ENCODE data around the gene TMEM165. TPM values are rescaled to one million over a fixed set of nuclear protein-coding genes. Genes with fewer than 3 reads are reported as not detected.

The TMEM165 gene
- total RNA-seq, 1 donor from 2014 or later = 62.7 TPM

GRCh38 chr4:55409468-55410171 is 13.9 kb downstream of the TMEM165 start:
- Mint-ChIP-seq H3K27ac (ENCODE audit: unreplicated experiment) (peak overlapping the region; percentile 17), H3K27me3 (ENCODE audit: low read depth) (no peaks in the 10 kb centered on the region), H3K9me3 (no peaks in the 10 kb centered on the region), H3K36me3 (ENCODE audit: low read depth) (peaks cover 13% of the 10 kb centered on the region), H3K4me3 (no peak overlapping the region), H3K4me1 (peaks cover 13% of the 10 kb centered on the region)
- DNase-seq (ENCODE audit: low read depth, low spot score) = no peak
- TF ChIP-seq CTCF (conservative IDR thresholded peaks at IDR 0.05) = peak; percentile 32

GRCh38 chr4:55410431-55410830 is 14.7 kb downstream of the TMEM165 start:
- Mint-ChIP-seq H3K27ac (ENCODE audit: unreplicated experiment) (no peak overlapping the region), H3K4me3 (no peak overlapping the region), H3K36me3 (ENCODE audit: low read depth) (peaks cover 9% of the 10 kb centered on the region), H3K9me3 (no peaks in the 10 kb centered on the region), H3K4me1 (peaks cover 13% of the 10 kb centered on the region), H3K27me3 (ENCODE audit: low read depth) (no peaks in the 10 kb centered on the region)
- DNase-seq (ENCODE audit: low read depth, low spot score) = no peak
- no peak for TF ChIP-seq CTCF (conservative IDR thresholded peaks at IDR 0.05)

DNA sequence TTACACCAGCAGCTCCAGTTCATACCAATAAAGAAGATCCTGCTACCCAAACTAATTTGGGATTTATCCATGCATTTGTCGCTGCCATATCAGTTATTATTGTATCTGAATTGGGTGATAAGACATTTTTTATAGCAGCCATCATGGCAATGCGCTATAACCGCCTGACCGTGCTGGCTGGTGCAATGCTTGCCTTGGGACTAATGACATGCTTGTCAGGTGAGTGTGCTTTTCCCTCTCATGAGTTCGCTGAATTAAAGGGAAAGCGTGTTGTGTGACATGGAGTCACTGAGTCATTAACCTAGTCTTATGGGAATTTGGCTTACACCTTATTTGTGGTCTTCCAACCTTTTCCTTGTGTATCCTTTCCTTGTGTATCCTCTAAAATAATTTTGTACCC is 15.9 kb downstream of the TMEM165 start:
- no peak for DNase-seq (ENCODE audit: low read depth, low spot score)
- peaks cover 1% of the 10 kb centered on the region for H3K36me3 Mint-ChIP-seq (ENCODE audit: low read depth)
- TF ChIP-seq CTCF (conservative IDR thresholded peaks at IDR 0.05) = no peak
- H3K27ac Mint-ChIP-seq (ENCODE audit: unreplicated experiment) = no peak overlapping the region
- H3K4me1 Mint-ChIP-seq = peaks cover 13% of the 10 kb centered on the region
- H3K27me3 Mint-ChIP-seq (ENCODE audit: low read depth) = no peaks in the 10 kb centered on the region
- H3K9me3 Mint-ChIP-seq = no peaks in the 10 kb centered on the region
- no peak overlapping the region for H3K4me3 Mint-ChIP-seq

DNA sequence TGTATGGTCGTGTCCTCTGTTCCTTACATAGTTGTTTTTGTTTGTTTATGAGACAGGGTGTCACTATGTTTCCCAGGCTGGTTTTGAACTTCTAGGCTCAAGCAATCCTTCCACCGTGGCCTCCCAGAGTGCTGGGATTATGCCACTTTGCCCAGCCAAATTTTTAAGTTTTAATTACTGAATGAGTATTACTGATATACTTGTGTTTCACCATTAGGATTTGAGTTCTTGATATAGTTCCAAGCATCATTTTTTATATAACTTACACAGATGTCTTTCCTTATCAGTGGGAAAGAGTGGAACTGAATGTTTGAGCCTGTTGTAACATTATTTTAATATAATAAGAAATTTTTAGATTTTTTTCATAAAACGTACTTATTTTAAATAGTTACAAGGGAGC is 20.4 kb downstream of the TMEM165 start:
- no peak overlapping the region for H3K4me3 Mint-ChIP-seq
- H3K9me3 Mint-ChIP-seq = no peaks in the 10 kb centered on the region
- H3K4me1 Mint-ChIP-seq = no peaks in the 10 kb centered on the region
- TF ChIP-seq CTCF (conservative IDR thresholded peaks at IDR 0.05) = no peak
- no peaks in the 10 kb centered on the region for H3K27me3 Mint-ChIP-seq (ENCODE audit: low read depth)
- no peak overlapping the region for H3K27ac Mint-ChIP-seq (ENCODE audit: unreplicated experiment)
- peaks cover 5% of the 10 kb centered on the region for H3K36me3 Mint-ChIP-seq (ENCODE audit: low read depth)
- DNase-seq (ENCODE audit: low read depth, low spot score) = no peak

DNA sequence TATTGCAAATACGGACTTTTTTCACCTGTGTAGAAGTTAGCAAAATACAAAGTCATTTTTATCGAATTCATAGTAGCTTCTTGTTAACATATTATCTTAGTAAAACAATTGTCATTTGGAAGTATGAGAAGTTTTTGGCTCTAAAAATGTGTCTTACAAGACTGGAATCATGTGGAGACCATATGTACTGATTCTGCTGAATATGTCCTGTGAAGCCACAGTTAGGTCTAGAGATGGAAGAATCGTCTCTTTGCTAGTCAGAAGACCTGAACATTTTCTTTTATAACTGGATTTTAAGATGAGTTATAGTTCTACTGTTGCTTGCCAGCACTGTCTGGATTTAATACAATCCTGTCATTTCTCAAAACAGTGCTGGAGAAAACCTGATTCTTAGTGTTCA is 29.0 kb downstream of the TMEM165 start:
- no peak for TF ChIP-seq CTCF (conservative IDR thresholded peaks at IDR 0.05)
- H3K4me3 Mint-ChIP-seq = no peak overlapping the region
- no peaks in the 10 kb centered on the region for H3K4me1 Mint-ChIP-seq
- no peak for DNase-seq (ENCODE audit: low read depth, low spot score)
- H3K36me3 Mint-ChIP-seq (ENCODE audit: low read depth) = peaks cover 19% of the 10 kb centered on the region
- no peak overlapping the region for H3K27ac Mint-ChIP-seq (ENCODE audit: unreplicated experiment)
- no peaks in the 10 kb centered on the region for H3K9me3 Mint-ChIP-seq
- H3K27me3 Mint-ChIP-seq (ENCODE audit: low read depth) = no peaks in the 10 kb centered on the region

All from neural crest cell (in vitro differentiated cells).